ENCODE data around the gene ST3GAL3.
A peak's percentile ranks its signal among the peaks of the same experiment; 100 is the strongest.
"Not testable (repeated sequence)": the region's sequence is repeated elsewhere in the genome, so short reads cannot be mapped to it uniquely, and the experiment has no call there.

The ST3GAL3 gene

DNA sequence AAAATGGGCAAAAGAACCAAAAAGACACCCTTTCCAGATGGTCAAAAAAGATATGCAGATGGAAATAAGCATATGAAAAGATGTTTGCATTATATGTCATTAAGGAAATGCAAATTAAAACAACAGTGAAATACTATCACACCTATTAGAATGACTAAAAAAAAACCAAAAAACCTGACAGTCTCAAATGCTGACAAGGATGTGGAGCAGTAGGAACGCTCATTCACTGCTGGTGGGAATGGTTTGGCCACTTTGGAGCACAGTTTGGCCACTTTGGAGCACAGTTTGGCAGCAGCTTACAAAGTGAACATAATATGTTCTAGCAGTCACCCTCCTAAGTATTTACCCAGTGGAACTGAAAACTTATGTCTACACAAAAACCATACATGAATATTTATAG is 121.2 kb downstream of the ST3GAL3 start:
- DNase-seq: no peak

DNA sequence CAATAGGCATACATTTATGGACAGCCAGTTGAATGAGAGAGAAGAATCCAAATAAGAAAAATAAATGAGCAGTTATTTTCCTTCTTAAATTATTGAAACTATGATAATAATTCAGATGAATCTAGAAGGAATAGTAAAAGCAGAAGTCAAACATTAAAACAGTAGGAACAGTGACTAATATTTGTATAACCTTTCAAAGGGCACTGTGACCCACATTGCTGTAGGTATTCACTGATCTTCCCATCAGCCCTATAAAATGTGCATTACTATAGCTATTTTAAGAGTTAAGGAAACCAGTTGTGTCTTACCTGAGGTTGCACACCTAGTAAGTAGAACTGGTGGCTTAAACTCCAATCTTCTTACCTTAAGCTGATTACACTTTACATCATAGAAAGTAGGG is 123.5 kb downstream of the ST3GAL3 start:
- DNase-seq: no peak

DNA sequence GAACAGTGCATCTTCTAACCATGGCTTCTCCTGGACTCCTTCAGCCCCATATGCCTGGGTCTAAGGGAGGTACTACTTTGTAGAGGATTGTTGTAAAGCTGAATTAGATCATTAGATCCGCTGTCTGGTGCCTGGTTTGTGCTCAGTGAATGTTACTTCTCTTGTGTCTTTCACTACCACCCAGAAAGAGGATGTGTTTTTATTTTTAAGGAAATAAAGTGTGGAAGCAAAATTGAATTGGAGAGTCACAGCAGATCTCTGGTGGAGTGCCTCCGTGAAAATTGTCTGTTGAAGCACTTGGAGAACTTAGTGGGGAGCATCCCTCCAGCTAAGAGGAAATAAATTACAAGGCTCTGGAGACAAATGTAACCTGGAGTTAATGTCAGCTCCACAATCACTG is 124.5 kb downstream of the ST3GAL3 start:
- no peak for DNase-seq

DNA sequence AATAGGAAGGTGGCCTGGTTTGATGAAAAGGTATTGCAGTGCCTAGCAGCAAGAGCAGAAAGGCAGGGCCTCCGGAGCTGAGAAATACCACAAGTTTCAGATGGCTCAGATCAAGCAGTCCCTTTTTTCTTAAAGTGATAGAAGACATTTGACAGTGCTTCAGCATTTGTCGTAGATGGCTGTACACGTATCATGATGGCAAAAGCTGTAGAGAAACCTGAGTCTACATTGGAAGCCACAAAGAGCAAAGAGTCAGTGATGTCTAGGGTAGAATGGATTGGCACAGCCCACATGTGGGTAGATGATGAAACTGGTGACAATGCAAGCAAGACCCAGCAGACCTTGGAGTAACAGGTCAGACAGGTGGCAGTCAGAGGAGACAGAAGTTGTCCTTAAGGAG is 124.9 kb downstream of the ST3GAL3 start:
- DNase-seq: no peak

DNA sequence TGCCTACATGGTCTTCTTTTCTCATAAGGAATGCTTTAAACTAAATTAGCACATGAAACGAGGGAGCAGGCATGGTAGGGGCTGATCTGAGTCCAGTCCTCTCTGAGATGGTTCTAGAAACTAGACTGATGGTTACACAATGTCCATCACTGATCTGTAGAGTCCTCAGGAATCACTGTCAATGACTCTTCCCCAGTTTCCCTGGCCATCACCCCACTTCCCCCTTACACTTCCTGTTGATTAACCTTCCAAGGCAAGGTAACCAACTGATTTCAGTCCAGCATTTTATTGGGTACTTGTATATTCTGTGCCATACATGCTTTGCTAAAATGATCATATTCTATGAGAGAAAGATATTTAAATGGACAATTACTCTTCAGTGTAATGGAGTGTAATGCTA is 125.7 kb downstream of the ST3GAL3 start:
- DNase-seq: no peak

DNA sequence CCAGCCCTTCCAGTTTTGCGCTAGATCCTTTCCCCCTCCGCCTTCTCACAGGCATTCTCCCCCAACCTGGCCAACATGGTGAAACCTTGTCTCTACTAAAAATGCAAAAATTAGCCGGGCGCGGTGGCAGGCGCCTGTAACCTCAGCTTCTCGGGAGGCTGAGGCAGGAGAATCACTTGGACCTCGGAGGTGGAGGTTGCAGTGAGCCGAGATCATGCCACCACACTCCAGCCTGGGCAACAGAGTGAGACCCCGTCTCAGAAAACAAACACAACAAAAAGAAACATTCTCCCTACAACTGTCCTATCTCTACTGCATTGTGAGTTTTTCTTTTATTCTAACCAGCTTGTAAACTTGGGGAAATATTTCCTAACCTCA is 126.6 kb downstream of the ST3GAL3 start:
- DNase-seq: not testable (repeated sequence)

DNA sequence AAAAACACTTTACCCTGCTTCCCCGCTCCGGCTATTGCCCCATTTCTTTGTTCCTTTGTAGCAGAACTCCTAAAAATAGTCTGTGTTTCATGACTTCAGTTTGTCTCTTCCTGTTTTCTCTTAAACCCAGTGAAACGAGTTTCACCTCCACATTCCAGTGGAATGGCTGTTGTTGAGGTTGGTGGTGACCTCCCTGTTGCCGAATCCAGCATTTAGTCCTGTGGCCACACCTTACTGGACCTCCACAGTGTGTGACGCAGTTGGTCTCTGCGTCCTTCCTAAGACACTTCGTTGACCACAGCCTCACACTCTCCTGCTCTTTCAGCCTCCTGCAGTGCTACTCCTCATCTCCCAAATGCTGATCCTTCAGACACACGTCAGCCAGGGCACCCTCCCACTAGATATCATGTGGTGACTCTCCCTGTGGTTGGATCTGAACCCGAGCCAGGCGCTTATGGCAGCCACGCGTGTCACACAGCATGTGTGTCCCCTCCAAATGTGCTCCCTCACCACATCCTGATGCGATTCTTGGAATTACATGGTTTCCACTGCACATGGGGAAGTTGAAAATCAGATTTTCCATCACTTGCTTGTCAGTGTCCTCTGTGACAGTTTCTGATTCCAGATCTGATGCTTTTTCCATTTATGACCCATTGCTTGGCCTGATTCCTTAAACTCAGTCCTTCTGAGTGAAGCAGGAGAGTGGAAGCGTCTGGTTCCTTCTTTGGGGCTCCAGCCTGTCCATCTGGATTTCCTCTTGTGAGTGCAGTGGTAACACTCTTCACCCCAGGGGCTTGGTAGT is 127.1 kb downstream of the ST3GAL3 start:
- no peak for DNase-seq

DNA sequence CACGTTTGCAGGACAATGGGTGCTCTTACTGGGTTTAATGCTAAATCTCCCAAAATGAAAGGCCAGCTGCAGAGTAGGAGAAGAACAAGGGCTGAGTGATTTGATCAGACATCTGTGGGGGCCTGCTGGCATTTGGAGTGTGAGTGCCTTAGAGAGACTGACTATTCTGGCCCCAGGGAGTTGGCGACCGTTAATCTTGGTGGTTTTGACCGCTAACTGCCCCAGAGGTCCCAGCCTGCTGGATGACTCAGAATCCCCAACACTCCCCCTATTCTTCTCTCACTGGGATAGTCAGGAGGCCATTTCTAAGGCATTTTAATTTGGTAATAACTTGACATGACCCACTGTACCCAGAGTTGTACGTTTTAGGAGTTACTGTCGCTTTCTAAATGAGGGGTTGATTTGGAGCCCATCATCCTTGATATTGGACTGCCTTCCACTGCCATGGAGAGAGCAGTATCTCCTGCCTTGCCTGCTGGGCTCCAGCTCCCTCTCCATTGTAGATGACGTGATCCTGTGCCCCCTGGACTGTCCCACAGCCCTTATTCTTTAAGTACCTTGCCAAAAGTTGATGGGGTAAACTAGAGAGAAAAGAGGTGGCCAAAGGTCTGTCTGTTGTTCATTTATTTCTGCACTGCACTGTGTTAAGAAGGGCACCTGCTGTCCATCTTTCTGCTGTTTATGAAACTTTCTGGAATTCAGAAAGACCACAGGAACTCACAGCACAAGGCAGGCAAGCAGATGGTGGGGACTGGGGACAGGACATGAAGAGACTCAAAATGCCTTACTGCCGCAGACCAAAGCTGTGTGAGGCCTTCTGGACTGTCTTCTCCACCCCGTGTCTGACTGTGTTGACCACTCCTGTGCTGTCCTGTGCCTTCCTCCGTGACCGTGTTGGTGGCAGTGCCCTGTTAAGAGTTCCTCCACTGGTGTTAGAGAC is 128.0 kb downstream of the ST3GAL3 start:
- DNase-seq: no peak

DNA sequence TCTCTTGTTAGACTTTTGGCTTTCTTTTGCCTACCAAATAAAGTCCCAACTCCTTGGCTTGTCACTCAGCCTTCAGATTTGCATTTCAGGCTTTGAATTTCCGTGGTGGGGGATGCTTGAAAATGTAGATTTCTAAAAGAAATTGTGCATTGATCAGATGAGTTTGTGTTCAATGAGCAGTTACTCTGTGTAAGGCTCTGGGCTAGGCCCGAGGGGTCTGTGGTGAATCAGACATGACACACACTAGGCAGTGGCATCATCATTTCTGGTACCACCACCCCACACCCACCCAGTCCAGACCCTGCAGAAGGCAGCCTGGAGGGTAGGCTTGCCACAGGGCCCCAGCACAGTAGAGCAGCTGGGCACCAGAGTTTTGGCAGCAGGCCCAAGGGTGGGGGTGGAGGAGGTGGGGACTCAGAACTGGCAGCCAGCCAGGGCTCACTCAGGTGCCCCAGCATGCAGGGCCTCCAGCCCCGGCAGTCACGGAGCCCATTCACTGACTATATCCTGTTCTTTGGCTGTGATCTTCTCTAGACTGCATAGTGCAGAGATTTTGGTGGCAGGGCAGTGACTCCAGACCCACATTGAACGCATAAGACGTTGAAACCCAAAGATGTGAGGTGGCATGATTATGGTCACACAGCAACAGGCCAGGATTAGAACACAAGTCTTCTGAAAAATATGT is 129.1 kb downstream of the ST3GAL3 start:
- peak; percentile 77 for DNase-seq

DNA sequence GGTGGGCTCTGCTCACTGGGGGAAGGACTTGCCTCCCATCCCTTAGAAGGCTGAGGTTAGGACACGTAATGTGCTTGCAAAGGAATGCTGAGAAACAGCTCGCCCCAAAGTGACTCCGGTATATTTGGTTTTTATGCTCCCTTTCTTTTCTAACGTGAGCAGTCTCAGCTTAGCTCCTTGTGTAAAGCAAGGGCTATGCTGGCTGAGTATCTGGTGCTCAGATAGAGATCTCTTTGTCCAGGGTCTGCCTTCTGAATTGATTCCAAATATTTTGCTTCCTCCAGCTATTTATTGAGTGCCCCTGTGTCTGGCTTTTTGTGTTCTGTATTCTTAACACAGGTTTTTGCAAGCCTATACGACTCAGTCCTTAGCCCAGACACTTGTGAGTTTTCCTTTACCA is 131.7 kb downstream of the ST3GAL3 start:
- DNase-seq: no peak

DNA sequence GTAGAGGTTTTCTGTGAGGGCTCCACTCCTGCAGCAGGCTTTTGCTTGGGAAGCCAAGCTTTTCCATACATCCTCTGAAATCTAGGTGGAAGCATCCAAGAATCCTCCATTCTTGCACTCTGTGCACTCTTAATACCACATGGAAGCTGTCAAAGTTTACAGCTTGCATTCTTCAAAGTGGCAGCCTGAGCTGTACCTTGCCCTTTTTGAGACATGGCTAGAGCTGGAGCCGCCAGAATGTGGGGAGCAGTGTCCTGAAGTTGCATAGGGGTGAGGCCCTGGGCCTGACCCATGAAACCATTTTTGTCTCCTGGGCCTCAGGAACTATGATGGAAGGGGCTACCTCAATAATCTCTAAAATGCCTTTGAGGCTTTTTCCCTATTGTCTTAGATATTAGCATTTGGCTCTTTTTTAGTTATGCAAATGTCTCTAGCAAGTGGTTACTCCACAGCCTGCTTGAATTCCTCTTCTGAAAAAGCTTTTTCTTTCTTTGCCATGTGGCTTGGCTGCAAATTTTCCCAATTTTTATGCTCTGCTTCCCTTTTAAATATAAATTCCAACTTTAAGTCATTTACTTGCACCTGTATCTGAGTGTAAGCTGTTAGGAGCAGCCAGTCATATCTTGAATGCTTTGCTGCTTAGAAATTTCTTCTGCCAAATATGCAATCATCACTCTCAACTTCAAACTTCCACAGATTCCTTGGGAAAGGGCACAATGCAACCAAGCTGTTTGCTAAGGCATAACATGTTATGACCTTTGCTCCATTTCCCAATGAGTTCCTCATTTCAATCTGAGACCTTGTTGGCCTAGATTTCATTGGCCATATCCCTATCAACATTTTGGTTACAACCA is 134.2 kb downstream of the ST3GAL3 start:
- no peak for DNase-seq

DNA sequence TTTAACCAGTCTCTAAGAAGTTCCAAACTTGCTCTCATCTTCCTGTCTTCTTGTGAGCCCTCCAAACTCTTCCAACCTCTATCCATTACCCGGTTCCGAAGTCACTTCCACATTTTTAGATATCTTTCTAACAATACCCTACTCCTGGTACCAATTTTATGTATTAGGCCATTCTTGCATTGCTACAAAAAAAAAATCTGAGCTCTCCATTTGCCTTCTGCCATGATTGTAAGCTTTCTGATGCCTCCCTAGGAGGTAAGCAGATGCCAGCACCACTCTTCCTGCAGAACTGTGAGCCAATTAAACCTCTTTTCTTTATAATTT is 134.8 kb downstream of the ST3GAL3 start:
- no peak for DNase-seq

DNA sequence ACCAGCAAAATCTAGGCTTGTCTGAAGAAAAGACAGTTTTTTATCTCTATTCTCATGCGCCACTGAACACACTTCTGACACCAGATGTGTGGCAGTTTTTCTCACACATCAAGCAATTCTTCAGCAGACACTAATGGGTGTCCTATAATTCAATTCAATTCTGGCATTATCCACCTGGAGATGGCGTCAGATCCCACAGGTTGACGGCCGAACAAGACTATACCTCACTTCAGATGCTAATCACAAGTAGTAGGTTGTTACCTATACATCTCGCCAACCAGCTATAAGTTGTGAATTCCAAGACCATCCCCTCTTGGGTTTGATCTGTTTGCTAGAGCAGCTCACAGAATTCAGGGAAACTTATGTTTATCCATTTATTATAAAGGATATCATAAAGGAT is 136.3 kb downstream of the ST3GAL3 start:
- DNase-seq: no peak

DNA sequence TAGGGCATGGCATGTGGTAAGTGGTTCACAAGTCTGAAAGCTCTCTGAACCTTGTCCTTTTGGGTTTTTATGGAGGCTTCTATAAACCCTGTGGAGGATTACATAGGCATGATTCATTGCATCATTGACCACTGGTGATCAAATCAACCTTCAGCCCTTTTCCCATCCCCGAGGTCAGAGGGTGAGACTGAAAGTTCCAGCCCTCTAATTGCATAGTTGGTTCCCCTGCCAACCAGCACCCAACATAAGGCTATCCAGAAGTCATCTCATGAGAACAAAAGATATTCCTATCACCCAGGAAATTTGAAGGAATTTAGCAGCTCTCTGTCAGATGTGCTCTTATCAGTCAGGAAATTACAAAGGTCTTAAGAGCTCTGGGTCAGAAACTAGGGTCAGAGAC is 136.8 kb downstream of the ST3GAL3 start:
- DNase-seq: no peak

DNA sequence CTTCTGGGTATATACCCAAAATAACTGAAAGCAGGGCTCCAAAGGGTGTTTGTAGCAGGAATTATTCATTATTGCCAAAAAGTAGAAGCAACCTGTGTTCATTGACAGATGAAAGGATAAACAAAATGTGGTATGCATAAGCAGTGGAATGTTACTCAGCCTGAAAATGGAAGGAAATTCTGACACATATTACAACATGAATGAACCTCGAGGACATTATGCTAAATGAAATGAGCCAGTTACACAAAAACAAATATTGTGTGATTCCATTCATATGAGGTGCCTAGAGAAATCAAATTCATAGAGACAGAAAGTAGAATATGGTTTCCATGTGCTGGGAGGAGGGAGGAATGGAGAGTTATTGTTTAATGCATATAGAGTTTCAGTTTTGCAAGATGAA is 140.0 kb downstream of the ST3GAL3 start:
- DNase-seq: no peak

DNA sequence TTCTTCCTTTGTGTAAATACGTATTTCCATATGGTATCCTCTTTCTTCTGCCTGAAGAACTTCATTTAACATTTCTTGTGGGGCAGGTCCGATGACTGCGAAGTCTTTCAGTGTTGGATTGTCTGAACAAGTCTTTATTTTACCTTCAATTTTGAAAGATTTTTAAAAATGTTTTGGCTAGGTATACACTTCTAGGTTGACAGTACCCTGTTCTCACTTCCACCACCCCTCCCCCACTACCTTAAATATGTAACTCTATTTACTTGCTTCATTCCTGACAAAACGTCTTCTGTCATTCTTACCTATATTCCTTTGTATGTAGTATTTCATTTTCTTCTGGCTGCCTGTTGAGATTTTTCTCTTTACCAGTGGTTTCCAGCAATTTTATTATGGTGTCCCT is 140.5 kb downstream of the ST3GAL3 start:
- no peak for DNase-seq

DNA sequence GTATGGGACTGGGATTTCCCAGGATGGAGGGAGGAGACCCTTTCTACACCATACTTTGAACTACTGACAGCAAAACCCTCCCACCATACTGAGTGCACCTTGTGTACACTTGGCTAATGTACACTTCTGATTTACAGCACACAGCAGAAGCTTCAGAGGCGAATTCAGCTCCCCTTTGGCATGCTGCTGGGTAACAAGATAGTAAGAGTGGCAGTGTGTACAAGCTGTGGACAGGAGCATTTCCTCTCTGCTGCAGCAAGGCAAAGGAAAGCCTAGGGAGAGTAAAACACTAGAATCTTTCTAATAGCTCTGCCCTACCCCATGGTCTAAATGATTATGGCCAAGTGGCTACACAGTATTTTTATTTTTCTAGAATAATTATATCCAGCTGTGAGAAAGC is 142.3 kb downstream of the ST3GAL3 start:
- no peak for DNase-seq

DNA sequence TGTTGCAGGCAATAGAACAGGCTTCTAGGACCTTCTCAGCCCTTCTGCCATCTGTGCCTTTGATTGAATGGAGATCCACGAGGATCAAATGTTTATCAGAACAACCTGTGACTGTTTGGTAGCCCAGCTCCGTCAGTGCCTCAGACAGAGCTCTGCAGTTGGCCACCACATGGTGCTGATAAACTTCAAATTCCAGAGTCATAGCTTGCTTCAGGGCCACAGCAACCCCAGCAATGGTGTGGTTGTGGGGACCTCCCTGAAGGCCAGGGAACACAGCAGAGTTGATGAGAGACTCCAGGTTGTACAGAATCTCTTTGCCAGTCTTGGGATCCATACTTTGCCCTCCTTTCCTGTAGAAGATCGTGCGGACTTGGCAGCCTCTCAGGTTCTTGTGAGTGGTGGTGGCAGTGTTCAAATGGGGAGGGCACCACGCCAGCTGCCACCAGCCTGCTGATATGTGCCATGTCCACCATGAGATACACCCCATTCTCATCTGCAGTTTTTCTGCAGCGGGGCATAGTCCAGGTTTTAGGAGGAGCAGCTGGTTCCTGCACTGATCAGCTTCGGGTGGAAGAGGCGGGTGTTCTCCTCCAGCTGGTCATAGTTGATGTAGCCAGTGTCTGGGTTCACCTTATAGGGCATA is 143.4 kb downstream of the ST3GAL3 start:
- no peak for DNase-seq

DNA sequence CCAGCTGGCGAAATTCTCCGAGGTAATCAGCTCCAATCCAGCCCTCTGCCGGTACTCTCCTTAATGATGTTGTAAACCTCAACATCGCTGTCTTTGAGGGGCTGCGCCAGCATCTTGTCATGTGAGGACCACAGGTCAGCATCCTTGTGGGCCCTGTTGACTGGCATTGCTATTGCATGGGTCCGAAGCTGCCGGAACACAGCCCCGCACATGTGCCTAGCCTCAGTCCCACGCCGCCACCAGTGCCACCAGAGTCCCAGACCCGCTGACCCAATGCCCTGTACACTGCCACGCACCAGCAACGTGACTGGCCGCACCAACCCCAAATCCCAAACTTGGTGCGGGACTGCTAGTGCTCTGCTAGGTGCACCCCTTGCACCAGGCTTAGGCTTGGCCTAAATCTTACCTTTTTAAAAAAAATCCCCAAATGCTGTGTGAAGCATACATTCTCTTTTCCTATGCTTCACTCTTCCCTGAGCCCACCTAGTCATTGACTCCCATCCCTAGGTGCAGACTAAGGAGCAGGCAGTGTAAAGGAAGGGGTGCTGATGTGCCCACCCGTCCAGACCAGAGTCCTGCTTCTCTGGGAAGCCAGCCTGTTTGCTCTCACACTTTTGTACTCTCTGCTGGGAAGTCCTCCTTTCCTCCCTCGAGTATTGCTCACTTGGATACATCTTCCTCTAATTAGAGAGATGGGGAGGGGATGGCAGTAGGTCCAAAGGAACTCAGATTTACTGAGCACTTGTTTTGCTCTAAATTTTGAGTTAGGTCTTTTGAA is 144.4 kb downstream of the ST3GAL3 start:
- no peak for DNase-seq

DNA sequence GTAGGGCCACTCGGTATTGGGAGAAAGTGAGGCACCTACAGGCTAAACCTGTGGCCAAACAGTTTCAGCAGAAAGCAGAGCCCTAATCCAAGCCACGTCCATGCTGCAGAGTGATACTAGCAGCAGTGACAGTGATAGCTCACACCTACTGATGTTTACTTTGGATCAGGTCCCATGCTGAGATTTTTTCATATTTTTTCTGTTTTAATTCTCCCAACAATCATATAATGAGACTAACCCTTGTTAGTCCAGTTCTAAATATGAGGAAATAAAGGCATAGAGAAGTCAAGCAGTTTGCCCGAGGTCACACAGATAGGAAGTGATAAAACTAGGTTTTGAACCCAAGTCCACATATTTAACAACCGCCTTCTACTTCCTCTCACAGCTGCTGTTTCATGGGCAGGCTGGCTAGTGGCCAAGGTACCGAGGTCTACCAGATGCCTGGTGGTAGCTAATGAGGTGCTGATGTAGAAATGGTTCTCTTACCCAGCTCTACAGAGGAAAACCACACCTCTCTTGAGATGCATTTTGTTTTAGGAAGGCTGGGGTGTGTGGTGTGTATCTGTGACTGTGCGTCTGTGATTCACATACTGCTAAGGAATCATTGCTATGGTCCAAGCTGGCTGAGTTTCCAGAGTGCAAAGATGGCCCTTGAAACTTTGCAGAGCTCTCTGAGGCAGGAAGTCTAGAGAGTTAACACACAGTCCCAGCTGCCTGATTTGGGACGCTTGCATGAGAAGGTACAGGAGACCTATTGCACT is 146.0 kb downstream of the ST3GAL3 start:
- no peak for DNase-seq

DNA sequence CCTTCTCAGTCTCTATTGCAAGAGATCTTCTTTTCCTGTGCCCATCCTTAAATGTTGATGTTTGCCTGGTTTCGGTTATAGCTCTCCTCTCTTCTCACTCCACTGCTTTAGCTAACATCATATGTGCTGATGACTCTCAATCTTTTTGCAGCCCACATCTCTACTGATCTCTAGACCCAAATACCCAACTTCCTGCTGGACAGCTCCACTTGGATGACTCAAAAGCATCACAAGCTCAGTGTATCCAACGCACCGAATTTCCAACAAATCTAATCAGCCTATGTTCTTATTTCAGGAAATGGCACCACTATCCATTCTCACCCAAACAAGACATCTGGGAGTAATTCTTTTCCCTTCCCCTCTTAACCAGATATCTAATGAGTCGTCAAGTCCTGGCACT is 147.1 kb downstream of the ST3GAL3 start:
- DNase-seq: no peak
